NB4 (cell line): ENCODE results near the gene PLCH2.

Experiments used
- DNase-seq: peaks from one replicate; pipeline ENCODE4 v3.0.0; 2010; ENCODE audit warnings: low read depth
- H3K4me3 ChIP-seq: one replicate; pipeline ENCODE4 v1.5.1; 2011; ENCODE audit warnings: mild to moderate bottlenecking, low read depth, low read length, moderate library complexity
- MYC ChIP-seq: IDR thresholded peaks from 2 replicates; pipeline ENCODE4 v1.6.1; 2011; ENCODE audit warnings: low read depth, low read length
- POLR2A ChIP-seq: IDR thresholded peaks from 2 replicates; pipeline ENCODE4 v1.6.1; 2011; ENCODE audit warnings: mild to moderate bottlenecking; ENCODE audit not compliant: insufficient read length; ENCODE audit errors: extremely low read depth
- TF ChIP-seq, protein P1 (sequence below): IDR thresholded peaks from one replicate; pipeline ENCODE4 v1.5.1; 2012; ENCODE audit warnings: low read depth, low read length
- TF ChIP-seq, protein P2 (sequence below): IDR thresholded peaks from 2 replicates; pipeline ENCODE4 v1.6.1; 2011; ENCODE audit warnings: low read depth, low read length

The PLCH2 gene

DNA sequence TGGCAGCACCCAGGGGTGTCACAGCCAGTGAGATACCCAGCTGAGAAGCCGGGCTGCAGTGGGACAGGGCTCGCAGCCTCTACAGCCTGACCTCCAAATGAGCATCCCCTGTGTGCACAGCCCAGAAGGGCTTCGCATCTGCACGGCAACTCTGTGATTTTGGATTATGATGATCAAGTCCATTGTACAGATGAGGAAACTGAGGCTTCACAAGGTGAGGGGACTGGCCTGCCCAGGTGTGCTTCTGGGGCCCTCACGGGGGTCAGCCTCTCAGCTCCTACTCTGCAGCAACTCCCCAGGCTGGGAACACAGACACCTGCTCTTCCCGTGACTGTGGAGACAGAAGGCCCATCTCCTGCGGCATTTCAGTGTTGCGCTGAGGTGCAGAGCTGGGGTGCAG lies 62.8 kb downstream of the PLCH2 start:
- TF ChIP-seq, protein P1, sequence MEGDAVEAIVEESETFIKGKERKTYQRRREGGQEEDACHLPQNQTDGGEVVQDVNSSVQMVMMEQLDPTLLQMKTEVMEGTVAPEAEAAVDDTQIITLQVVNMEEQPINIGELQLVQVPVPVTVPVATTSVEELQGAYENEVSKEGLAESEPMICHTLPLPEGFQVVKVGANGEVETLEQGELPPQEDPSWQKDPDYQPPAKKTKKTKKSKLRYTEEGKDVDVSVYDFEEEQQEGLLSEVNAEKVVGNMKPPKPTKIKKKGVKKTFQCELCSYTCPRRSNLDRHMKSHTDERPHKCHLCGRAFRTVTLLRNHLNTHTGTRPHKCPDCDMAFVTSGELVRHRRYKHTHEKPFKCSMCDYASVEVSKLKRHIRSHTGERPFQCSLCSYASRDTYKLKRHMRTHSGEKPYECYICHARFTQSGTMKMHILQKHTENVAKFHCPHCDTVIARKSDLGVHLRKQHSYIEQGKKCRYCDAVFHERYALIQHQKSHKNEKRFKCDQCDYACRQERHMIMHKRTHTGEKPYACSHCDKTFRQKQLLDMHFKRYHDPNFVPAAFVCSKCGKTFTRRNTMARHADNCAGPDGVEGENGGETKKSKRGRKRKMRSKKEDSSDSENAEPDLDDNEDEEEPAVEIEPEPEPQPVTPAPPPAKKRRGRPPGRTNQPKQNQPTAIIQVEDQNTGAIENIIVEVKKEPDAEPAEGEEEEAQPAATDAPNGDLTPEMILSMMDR, result no peak
- no peak for TF ChIP-seq MYC
- no peak for TF ChIP-seq POLR2A
- TF ChIP-seq, protein P2, sequence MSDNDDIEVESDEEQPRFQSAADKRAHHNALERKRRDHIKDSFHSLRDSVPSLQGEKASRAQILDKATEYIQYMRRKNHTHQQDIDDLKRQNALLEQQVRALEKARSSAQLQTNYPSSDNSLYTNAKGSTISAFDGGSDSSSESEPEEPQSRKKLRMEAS, result no peak
- no peak for DNase-seq
- H3K4me3 ChIP-seq, result no peak overlapping the region

DNA sequence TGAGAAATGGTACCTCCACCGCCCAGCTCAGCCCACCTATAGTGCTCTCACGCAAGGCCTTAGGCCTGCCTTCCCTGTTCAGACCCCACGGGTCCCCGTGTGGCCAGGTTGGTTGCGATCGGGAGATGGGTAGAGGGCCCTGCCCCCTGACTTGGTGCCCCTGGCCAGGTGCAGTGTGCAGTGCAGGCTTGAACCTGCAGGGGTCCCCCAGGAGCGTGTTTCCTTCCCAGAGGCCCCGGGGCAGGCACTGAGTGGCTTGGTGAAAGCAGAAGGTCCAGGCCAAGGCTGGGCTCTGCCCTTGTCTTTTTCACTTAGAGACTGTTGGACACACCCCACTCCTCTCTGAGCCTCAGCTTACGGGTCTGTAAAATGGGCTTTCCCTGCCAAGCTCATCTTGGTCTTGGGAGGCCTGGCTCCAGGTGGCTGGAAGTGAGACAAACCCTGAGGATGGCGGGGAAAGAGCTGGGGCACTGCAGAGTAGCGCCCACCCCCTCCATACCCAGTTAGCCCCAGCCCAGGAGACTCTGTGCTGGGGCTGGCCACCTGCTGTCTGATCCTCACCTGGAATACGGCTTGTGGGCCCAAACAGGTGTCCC lies 63.3 kb downstream of the PLCH2 start:
- peak; percentile 45 for DNase-seq
- no peak overlapping the region for H3K4me3 ChIP-seq
- TF ChIP-seq MYC, result no peak
- no peak for TF ChIP-seq POLR2A
- TF ChIP-seq, protein P1, result peak; percentile 29

DNA sequence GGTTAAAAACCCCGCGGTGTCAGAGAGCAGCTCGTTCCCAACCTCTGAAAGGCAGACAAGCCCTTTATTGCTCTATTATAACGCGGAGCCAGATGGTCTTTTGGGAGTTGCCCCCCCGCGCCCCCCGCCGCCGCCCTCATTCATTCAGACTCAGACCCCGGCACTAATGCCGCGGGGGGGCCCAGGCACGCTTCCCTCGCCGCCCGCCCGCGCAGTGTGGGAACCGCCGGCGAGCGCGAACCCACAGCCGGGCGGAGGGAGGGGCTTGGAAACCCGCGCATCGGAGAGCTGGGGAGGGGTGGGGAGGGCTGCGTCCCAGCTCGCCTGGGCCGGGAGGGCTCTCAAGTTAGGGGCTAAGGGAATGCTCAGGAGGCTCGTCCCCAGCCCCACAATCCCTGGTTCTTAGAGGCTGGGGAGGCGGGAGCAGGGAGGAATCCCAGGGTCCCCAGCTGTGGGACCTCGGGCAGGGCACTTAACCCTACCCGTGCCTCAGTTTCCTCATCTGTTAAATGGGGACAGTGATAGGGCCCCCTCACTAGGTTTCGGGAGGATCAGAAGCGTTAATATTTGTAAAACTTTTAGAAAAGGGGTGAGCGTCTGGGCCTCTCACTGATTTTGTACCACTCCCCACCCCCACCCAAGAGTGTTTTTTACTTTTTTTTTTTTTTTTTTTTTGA lies 64.9 kb downstream of the PLCH2 start:
- H3K4me3 ChIP-seq, result no peak overlapping the region
- no peak for DNase-seq

DNA sequence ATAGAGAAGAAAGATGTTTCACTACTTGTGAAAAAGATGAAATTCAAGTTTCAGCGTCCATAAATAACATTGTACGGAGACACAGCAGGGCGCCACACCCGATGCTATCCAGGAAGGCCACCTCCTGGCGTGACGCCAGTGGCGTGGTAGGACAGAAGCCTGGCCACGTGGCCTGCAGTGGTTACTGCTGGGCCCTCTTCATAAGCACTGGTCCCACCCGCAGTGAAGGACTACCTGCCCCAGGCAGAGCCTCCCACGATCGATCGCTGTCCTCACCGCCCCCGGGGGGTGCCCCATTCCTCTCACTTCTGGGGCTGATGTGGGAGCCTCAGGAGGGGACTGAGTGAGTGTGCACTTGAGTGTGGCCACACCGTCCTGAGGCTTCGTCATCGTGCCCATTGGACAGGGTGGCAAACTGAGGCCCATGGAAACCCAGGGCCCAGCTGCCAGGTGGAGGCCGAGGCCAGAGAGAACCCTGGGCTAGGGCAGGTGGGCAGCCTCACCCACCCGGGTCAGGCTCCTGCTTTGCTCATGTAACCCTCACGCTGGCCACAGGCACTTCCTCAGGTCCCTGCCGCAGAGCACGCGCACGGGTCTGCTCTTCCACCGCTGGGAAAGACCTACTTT lies 65.6 kb downstream of the PLCH2 start:
- no peak for DNase-seq
- TF ChIP-seq POLR2A (no peak), MYC (no peak)
- TF ChIP-seq, protein P1, result no peak
- TF ChIP-seq, protein P2, result no peak
- no peak overlapping the region for H3K4me3 ChIP-seq

More for the DNA sequence above, 64.9 kb downstream of the PLCH2 start:
- TF ChIP-seq, protein P1, result no peak

DNA sequence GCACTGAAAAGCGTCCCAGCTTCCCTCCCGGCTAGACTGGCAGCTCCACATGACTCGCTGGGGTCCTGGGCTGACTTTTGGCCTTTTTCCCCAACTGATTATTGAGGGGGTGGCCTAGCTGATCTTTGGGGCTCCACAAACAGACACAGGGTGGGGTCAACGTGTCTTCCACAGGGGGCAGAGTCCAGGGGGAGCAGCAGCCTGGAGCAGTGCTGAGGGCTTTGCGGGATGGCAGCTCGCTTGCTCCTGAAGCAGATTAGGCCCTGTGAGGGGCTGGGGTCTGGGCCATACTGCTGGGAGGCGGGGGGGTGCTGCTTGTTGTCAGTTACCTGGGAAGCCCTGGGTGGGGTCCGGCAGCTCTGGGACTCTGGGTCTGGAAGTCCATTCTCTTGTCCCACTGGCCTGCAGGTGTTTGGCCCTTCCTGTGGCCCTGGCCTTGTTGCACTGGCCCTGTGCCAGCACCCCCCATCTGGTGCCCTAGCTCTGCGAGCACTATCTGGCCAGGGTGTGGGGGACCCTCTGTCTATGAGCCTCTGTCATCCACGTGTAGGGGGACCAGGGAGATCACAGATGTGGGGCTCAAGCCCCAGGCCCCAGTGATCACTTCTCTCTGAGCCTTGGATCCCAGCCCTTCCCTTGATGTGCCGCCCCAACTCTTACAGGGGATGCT lies 66.3 kb downstream of the PLCH2 start:
- TF ChIP-seq MYC, result no peak
- no peak for TF ChIP-seq POLR2A
- TF ChIP-seq, protein P1, result no peak
- TF ChIP-seq, protein P2, result no peak
- no peak overlapping the region for H3K4me3 ChIP-seq
- no peak for DNase-seq
